Subcutaneous abdominal adipose tissue (tissue), 5 donors: ENCODE data around the gene ASAP2.

Experiments
- H3K27ac ChIP-seq: one replicate; pipeline ENCODE4 v1.7.0; 2013; ENCODE audit warnings: low read depth, mild to moderate bottlenecking, inconsistent platforms, low read length, moderate library complexity
- H3K27me3 ChIP-seq, 5 donors: one replicate each; pipeline ENCODE4 v1.7.0; 2013; ENCODE audit warnings: low read length in 5 of 5, inconsistent platforms in 1 of 5; ENCODE audit not compliant: control insufficient read depth in 5 of 5, insufficient read depth in 4 of 5
- H3K36me3 ChIP-seq, 5 donors: one replicate each; pipeline ENCODE4 v1.7.0; 2013; ENCODE audit warnings: low read length in 5 of 5; ENCODE audit not compliant: control insufficient read depth in 5 of 5, insufficient read depth in 5 of 5
- H3K4me1 ChIP-seq, 5 donors: one replicate each; pipeline ENCODE4 v1.7.0; 2013; ENCODE audit warnings: low read length in 5 of 5, mild to moderate bottlenecking in 3 of 5, moderate library complexity in 1 of 5; ENCODE audit not compliant: control insufficient read depth in 5 of 5, insufficient read depth in 5 of 5
- H3K4me3 ChIP-seq, 5 donors: one replicate each; pipeline ENCODE4 v1.7.0; 2013; ENCODE audit warnings: low read length in 5 of 5, low read depth in 1 of 5
- H3K9ac ChIP-seq, 5 donors: one replicate each; pipeline ENCODE4 v1.7.0; 2013; ENCODE audit warnings: low read length in 5 of 5, mild to moderate bottlenecking in 4 of 5, moderate library complexity in 3 of 5
- H3K9me3 ChIP-seq, 5 donors: one replicate each; pipeline ENCODE4 v1.7.0; 2013; ENCODE audit warnings: low read length in 5 of 5; ENCODE audit not compliant: control insufficient read depth in 5 of 5
- donor health status: healthy.
- donor health status: healthy.
- donor health status: healthy.
- donor health status: healthy.
- donor health status: healthy.

Gene ASAP2

DNA sequence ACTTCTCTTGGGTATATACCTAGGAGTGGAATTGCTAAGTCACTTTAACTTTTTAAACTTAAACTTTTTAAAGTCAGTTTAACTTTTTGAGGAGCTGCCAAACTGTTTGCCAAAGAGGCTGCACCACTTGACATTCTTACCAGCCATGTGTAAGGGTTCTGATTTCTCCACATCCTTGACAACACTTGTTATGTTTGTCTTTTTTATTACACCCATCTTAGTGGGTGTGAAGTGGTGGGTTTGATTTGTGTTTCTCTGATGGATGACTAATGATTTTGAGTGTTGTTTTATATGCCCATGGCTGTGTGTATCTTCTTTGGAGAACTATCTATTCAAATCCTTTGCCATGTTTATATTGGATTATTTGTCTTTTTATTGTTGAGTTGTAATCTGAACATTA is 13.6 kb downstream of the ASAP2 start:
- Histone ChIP-seq H3K27ac (no peak overlapping the region), H3K36me3 (no peaks in the 10 kb centered on the region), H3K4me3 (no peak overlapping the region), H3K9ac (no peak overlapping the region), H3K9me3 (no peaks in the 10 kb centered on the region), H3K27me3 (no peaks in the 10 kb centered on the region), H3K4me1 (peaks cover under 1 to 41% (median 36%) of the 10 kb centered on the region in 5 donors)

GRCh38 chr2:9221223-9221622 is 14.6 kb downstream of the ASAP2 start:
- no peaks in the 10 kb centered on the region for H3K27me3 ChIP-seq
- peaks cover 2 to 44% (median 41%) of the 10 kb centered on the region in 5 donors for H3K4me1 ChIP-seq
- H3K4me3 ChIP-seq: no peak overlapping the region
- H3K9me3 ChIP-seq: no peaks in the 10 kb centered on the region
- no peak overlapping the region for H3K27ac ChIP-seq
- H3K9ac ChIP-seq: no peak overlapping the region
- H3K36me3 ChIP-seq: no peaks in the 10 kb centered on the region

- peaks cover 5 to 49% (median 46%) of the 10 kb centered on the region in 5 donors for H3K4me1 ChIP-seq
- H3K27me3 ChIP-seq: no peaks in the 10 kb centered on the region
- no peak overlapping the region for H3K27ac ChIP-seq
- peak overlapping the region in 1 of 5 donors; percentile 32 for H3K4me3 ChIP-seq
- no peaks in the 10 kb centered on the region for H3K36me3 ChIP-seq
- no peaks in the 10 kb centered on the region for H3K9me3 ChIP-seq
- H3K9ac ChIP-seq: no peak overlapping the region
These were observed 15.8 kb downstream of the ASAP2 start for GRCh38 chr2:9222239-9222892.

DNA sequence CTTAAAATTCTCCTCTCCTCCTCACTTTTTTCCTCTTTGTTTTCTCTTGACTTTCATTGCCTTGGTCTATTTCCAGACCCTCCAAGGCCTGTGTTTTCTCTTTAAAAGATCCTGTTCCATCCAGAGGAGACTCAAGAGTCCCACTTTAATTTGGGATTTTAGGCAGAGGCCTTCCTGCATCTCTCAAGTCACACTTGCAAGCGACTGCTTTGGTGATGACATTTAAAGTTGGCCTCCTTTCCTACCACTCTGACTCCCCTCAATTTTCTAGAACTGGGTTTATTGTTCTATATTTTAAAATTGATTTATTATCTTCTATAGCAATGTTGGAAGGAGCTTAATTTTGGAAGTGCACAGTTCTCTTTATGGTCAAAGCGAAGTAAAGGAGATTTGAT is 16.3 kb downstream of the ASAP2 start:
- no peak overlapping the region for H3K4me3 ChIP-seq
- H3K27ac ChIP-seq: no peak overlapping the region
- no peak overlapping the region for H3K9ac ChIP-seq
- H3K27me3 ChIP-seq: no peaks in the 10 kb centered on the region
- H3K9me3 ChIP-seq: no peaks in the 10 kb centered on the region
- H3K4me1 ChIP-seq: peaks cover 5 to 51% (median 49%) of the 10 kb centered on the region in 5 donors
- H3K36me3 ChIP-seq: no peaks in the 10 kb centered on the region

DNA sequence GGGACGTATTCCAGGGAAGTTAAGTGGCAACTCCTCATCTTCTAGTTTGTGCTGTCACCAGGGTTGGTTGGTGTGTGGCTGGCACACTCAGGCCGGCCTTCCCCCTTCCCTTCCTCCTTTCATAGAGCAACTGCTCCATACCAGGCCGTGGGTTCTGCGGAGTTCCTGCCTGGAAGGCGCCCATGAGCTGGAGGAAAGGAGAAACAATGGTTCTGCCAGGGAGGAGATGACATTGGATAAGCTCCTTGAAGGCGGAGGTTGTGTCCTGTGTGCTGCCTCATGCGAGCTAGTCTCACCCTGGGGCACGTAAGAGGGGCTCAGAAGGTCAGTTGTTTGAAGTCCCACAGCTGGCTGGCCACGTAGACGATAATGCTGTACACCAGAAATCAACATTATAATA is 19.2 kb downstream of the ASAP2 start:
- Histone ChIP-seq H3K36me3 (no peaks in the 10 kb centered on the region), H3K4me3 (no peak overlapping the region), H3K9me3 (no peaks in the 10 kb centered on the region), H3K4me1 (peaks cover 11 to 77% (median 76%) of the 10 kb centered on the region in 5 donors), H3K27ac (peak overlapping the region; percentile 19), H3K9ac (no peak overlapping the region), H3K27me3 (no peaks in the 10 kb centered on the region)

DNA sequence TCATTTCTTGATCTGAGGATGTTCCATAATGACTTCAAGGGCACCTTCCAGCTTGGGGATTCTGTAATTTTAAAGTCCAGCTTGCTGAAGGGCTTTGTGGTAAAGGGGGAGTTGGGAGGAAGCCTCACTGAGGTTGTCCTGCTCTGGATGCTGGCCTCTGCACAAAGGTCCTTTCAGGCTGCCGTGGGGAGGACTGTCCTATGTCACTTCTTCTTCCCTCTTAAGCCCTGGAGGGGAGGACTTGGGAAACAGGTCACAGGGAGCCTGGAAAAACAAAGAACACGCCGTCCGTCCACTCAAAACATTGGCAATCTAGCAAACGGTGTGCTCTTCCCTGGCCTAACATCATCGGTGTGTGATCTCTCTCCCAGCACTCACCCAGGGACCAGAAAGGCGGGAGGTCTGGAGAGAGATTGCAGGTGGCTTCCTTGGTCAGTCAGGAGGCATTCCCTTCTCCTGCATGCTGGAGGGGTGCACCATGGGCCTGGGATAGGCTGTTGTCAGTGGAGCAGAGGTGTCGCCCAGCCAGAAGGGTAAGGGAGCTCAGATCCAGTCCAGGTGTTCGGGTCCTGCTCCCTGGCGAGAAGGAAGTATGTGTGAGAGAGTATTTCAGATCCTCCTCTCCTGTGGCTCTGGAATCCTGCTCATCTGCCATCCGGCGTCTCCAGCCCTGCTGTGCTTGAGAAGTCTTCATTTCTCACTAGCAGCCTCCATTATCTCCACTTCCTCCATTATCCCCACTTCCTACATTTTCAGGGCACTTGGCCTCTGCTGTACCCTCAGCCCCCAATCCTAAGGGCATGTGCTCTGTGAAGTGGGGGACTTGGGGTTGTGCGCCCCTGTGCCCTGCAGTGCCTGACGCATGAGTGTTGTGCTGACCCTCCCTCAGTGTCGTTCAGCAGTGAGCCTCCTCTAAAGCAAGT is 20.1 kb downstream of the ASAP2 start:
- Histone ChIP-seq H3K9me3 (no peaks in the 10 kb centered on the region), H3K27ac (peak overlapping the region; percentile 20), H3K4me1 (peaks cover 19 to 85% (median 76%) of the 10 kb centered on the region in 5 donors), H3K36me3 (no peaks in the 10 kb centered on the region), H3K4me3 (no peak overlapping the region), H3K27me3 (no peaks in the 10 kb centered on the region), H3K9ac (no peak overlapping the region)

DNA sequence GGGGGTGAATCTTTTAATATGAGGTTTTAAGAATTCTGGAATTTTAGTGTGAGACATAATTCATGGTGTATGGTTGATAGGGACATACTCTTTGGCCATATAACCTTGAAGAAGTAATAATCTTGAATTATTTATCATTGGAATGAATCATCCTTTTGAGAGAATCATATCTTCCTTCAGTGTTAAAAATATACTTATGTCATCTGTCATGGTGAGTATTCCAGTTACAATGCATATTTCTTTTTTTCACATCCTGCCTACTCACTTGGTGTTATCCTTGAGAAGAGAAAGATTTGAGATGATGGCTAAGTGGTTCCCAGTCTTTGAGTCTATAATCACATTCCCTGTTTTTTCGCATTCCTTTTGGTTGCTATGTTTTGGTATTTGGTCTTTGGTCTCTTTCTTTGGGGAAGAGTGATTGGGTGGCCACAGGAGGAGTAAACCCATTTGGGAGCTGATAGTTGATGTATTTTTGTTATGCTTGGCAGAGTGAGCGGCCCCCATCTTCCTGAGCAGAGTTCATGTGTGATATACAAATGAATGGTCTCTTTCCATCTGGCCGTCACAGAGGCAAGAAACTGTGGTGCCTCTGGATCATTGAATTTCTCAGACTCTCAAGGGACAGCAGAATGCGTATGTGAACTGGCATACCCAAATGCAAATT is 21.6 kb downstream of the ASAP2 start:
- Histone ChIP-seq H3K27ac (no peak overlapping the region), H3K36me3 (no peaks in the 10 kb centered on the region), H3K9ac (no peak overlapping the region), H3K4me3 (no peak overlapping the region), H3K27me3 (no peaks in the 10 kb centered on the region), H3K4me1 (peaks cover 21 to 88% (median 77%) of the 10 kb centered on the region in 5 donors), H3K9me3 (no peaks in the 10 kb centered on the region)

GRCh38 chr2:9228781-9229469 is 22.3 kb downstream of the ASAP2 start:
- Histone ChIP-seq H3K9ac (no peak overlapping the region), H3K4me1 (peaks cover 23 to 87% (median 78%) of the 10 kb centered on the region in 5 donors), H3K27me3 (no peaks in the 10 kb centered on the region), H3K9me3 (no peaks in the 10 kb centered on the region), H3K27ac (peak overlapping the region; percentile 5), H3K36me3 (no peaks in the 10 kb centered on the region), H3K4me3 (no peak overlapping the region)

DNA sequence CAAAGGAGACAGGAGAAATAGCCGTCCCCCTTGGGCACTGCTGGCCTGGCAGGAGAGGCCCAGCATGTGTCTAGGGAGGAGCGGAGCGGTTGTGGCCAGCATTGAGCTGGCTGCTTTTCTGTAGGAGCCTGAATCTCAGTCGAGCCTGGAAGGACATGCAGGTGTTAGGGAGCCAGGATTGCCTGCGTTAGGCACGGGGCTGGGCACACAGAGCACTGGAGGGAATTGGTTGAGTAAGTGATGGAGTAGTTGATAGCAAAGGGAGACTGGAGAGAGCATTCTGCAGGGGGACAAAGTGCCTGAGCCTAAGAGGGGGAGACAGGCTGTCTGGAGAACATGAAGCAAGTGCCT is 22.8 kb downstream of the ASAP2 start:
- no peaks in the 10 kb centered on the region for H3K36me3 ChIP-seq
- H3K4me1 ChIP-seq: peaks cover 25 to 91% (median 83%) of the 10 kb centered on the region in 5 donors
- H3K27ac ChIP-seq: peak overlapping the region; percentile 5
- no peak overlapping the region for H3K4me3 ChIP-seq
- no peaks in the 10 kb centered on the region for H3K9me3 ChIP-seq
- H3K9ac ChIP-seq: no peak overlapping the region
- H3K27me3 ChIP-seq: no peaks in the 10 kb centered on the region
